HepG2 (cell line): ENCODE measurements around the gene ZC3H4. TPM values are rescaled to one million over a fixed set of nuclear protein-coding genes. Genes with fewer than 3 reads are reported as not detected.
A peak's percentile ranks its signal among the peaks of the same experiment; 100 is the strongest.

ENCODE experiments used
- ATAC-seq: fragments of 200-7000 bp; cut with Tn5 transposase; 3 replicates; pipeline ENCODE4 v1.9.1; 2020; ENCODE audit warnings: mild to moderate bottlenecking, moderate library complexity
- BruUV-seq: library from RNA; stranded (reverse); fragments of 400-500 nt; replicated peaks from 2 replicates; lab custom pipeline; 2021; lab: Mats Ljungman, UMichigan
- CTCF ChIA-PET: fragments of 300-600 bp; formaldehyde crosslinking; extraction: SDS; loops from one replicate; lab custom pipeline; 2021; ENCODE audit warnings: low total read pairs, inconsistent platforms, low intra/inter-chr PET ratio; lab: Yijun Ruan, JAX
- POLR2A ChIA-PET: fragments of 350-600 bp; sonication (Branson Sonifier 250); formaldehyde crosslinking; loops from one replicate; lab custom pipeline; 2020; ENCODE audit warnings: antibody characterized with exemption, inconsistent platforms; lab: Yijun Ruan, JAX
- DNase-seq: peaks from one replicate; pipeline ENCODE4 v3.0.0-alpha.2; 2015; ENCODE audit warnings: low spot score
- FAIRE-seq: peaks from 3 replicates; lab custom pipeline; 2011; peaks lifted over from hg19 to GRCh38; lab: Jason Lieb, UNC
- H2AFZ ChIP-seq: one replicate; pipeline ENCODE4 v1.6.1; 2011; ENCODE audit warnings: low read length, inconsistent platforms
- H3K27ac ChIP-seq: fragments of 300-600 bp; 3 replicates; pipeline ENCODE4 v1.8.0; 2011; ENCODE audit warnings: mixed run types, mild to moderate bottlenecking, mixed read lengths, low read length, inconsistent platforms; ENCODE audit not compliant: insufficient read depth; ENCODE audit errors: extremely low read length
- H3K27me3 ChIP-seq, 2 experiments: fragments of 200-600 bp in 1 of 2; 2 replicates in 1 of 2; 3 replicates in 1 of 2; pipeline versions ENCODE4 v1.6.0 to v1.8.0; 2011; ENCODE audit warnings: low read length in 2 of 2, mild to moderate bottlenecking in 2 of 2, moderate library complexity in 2 of 2, inconsistent platforms in 1 of 2; ENCODE audit not compliant: insufficient read depth in 2 of 2, control insufficient read depth in 1 of 2
- H3K36me3 ChIP-seq, 2 experiments: fragments of 200-600 bp in 1 of 2; replicated peaks in 1 of 2; 2 replicates in 1 of 2; 3 replicates in 1 of 2; pipeline versions ENCODE4 v1.5.1 to v1.8.0; 2011; ENCODE audit warnings: low read length in 2 of 2, inconsistent platforms in 1 of 2; ENCODE audit not compliant: insufficient read depth in 2 of 2, control insufficient read depth in 1 of 2
- H3K4me1 ChIP-seq: 2 replicates; pipeline ENCODE4 v1.5.1; 2012; ENCODE audit warnings: low read length, inconsistent platforms; ENCODE audit not compliant: insufficient read depth
- H3K4me2 ChIP-seq: 2 replicates; pipeline ENCODE4 v1.6.0; 2011; ENCODE audit warnings: low read depth, low read length, inconsistent platforms
- H3K4me3 ChIP-seq, 3 experiments: fragments of 200-600 bp in 1 of 3; sonication (generic), shearing (Covaris generic) in 1 of 3; replicated peaks in 1 of 3; 2 replicates each; pipeline ENCODE4 v1.5.1; 2011 to 2016; ENCODE audit warnings: low read length in 3 of 3, inconsistent platforms in 2 of 3, low read depth in 2 of 3, mild to moderate bottlenecking in 2 of 3, control low read depth in 1 of 3, mixed read lengths in 1 of 3; ENCODE audit not compliant: insufficient read depth in 1 of 3
- H3K79me2 ChIP-seq: one replicate; pipeline ENCODE4 v1.6.1; 2011; ENCODE audit warnings: low read length, inconsistent platforms; ENCODE audit not compliant: insufficient read depth
- H3K9ac ChIP-seq: 2 replicates; pipeline ENCODE4 v1.6.0; 2011; ENCODE audit warnings: mild to moderate bottlenecking, low read depth, low read length, inconsistent platforms; ENCODE audit not compliant: insufficient read depth
- H3K9me3 ChIP-seq: 2 replicates; pipeline ENCODE4 v1.5.1; 2012; ENCODE audit warnings: mild to moderate bottlenecking, low read length
- H4K20me1 ChIP-seq: 2 replicates; pipeline ENCODE4 v1.6.0; 2011; ENCODE audit warnings: inconsistent platforms, mild to moderate bottlenecking, low read length, moderate library complexity; ENCODE audit not compliant: insufficient read depth
- GLI4 ChIP-seq: sonication (generic); formaldehyde crosslinking; IDR thresholded peaks from 2 replicates; pipeline ENCODE4 v1.5.1; 2020; ENCODE audit warnings: missing genetic modification reagents, mild to moderate bottlenecking, moderate library complexity, borderline replicate concordance
- HNF4A ChIP-seq: sonication (generic); formaldehyde crosslinking; IDR thresholded peaks from 2 replicates; pipeline ENCODE4 v1.4.0; 2020; ENCODE audit warnings: missing genetic modification reagents
- LCORL ChIP-seq, 2 experiments: fragments of 450-650 bp in 1 of 2; sonication (generic) in 1 of 2; formaldehyde crosslinking in 1 of 2; IDR thresholded peaks; 2 replicates each; pipeline versions ENCODE4 v1.5.0 to v1.6.1; 2017 to 2020; ENCODE audit warnings: antibody characterized with exemption in 1 of 2, missing genetic modification reagents in 1 of 2
- NR2F6 ChIP-seq, 2 experiments: IDR thresholded peaks; 2 replicates each; pipeline ENCODE4 v1.6.1; 2016; ENCODE audit warnings: antibody characterized with exemption in 1 of 2, mild to moderate bottlenecking in 1 of 2
- RARG ChIP-seq: sonication (generic); formaldehyde crosslinking; IDR thresholded peaks from 2 replicates; pipeline ENCODE4 v1.4.0; 2020; ENCODE audit warnings: low read depth, mild to moderate bottlenecking, missing genetic modification reagents
- ZFP1 ChIP-seq: IDR thresholded peaks from 2 replicates; pipeline ENCODE4 v1.6.1; 2016
- ZMYM3 ChIP-seq: sonication (generic); formaldehyde crosslinking; IDR thresholded peaks from 2 replicates; pipeline ENCODE4 v1.5.1; 2020; ENCODE audit warnings: mild to moderate bottlenecking, missing genetic modification reagents
- ZNF501 ChIP-seq: sonication (generic); formaldehyde crosslinking; IDR thresholded peaks from 2 replicates; pipeline ENCODE4 v1.5.1; 2020; ENCODE audit warnings: mild to moderate bottlenecking, moderate library complexity, missing genetic modification reagents
- ZNF614 ChIP-seq: IDR thresholded peaks from 2 replicates; pipeline ENCODE4 v1.6.1; 2018; ENCODE audit warnings: missing biosample characterization, missing genetic modification reagents, inconsistent platforms, borderline replicate concordance
- ZNF768 ChIP-seq: sonication (generic); formaldehyde crosslinking; IDR thresholded peaks from 2 replicates; pipeline ENCODE4 v1.4.0; 2020; ENCODE audit warnings: missing genetic modification reagents
- WGBS: methylation state at CpG from one replicate; pipeline ENCODE4 v1.1.6; 2017; ENCODE audit warnings: low lambda C conversion rate; 5-methylcytosine and 5-hydroxymethylcytosine counted together
- in situ Hi-C: cut with HindIII; loops from 2 replicates; pipeline ENCODE4 v1.10.0; 2017; ENCODE audit warnings: low pct_unique_long_range_greater_than_20kb; ENCODE audit not compliant: extremely low pct_ligation_motif_present
- intact Hi-C: fragments of 100-400 bp; cut with micrococcal nuclease; formaldehyde crosslinking; loops from one replicate; pipeline ENCODE4 v1.10.0; 2022; ENCODE audit not compliant: unreplicated experiment
- polyA plus RNA-seq, 8 experiments: library from polyadenylated mRNA; depleted of rRNA in 3 of 8; stranded (reverse) in 7 of 8; unstranded in 1 of 8; fragments of >200 nt; fragmentation: Illumina TruSeq in 4 of 8; extraction: Trizol in 4 of 8; gene quantifications; 2 replicates each; pipeline versions ENCODE4 v1.2.1 to v1.2.3, GENCODE V29; 2011 to 2016; ENCODE audit warnings: low read depth in 4 of 8, missing spikeins in 1 of 8, mixed read lengths in 1 of 8; ENCODE audit not compliant: insufficient read depth in 1 of 8
- total RNA-seq, 5 experiments: library from RNA; depleted of rRNA; stranded (reverse); fragments of >200 nt; fragmentation: Illumina TruSeq; extraction: Trizol; gene quantifications; 2 replicates each; pipeline ENCODE4 v1.2.3, GENCODE V29; 2016; ENCODE audit warnings: low read depth in 1 of 5

The ZC3H4 gene
- total and polyA plus RNA-seq, 2 of the 13 experiments (the other 11 are each of a cell fraction or from before 2014, with no cell fraction given): 1.8 to 10.7 TPM

- no peak for TF ChIP-seq ZNF614 (CRISPR knock-in tag)
- TF ChIP-seq, all 625 proteins: peak for 3
These were observed 6.8 kb downstream of the ZC3H4 start (continued) for GRCh38 chr19:47106821-47107201.

- in situ Hi-C loops (no loop called here), intact Hi-C loops (no loop called here)
- TF ChIP-seq ZNF768 (CRISPR knock-in tag): peak; percentile 35; the same call in 1 of the 2 replicates
- no peak for TF ChIP-seq GLI4
- TF ChIP-seq LCORL (IDR thresholded peaks at IDR 0.05): no peak
- TF ChIP-seq LCORL (CRISPR knock-in tag; IDR thresholded peaks at IDR 0.05): no peak
- 0 out of 2 replicates have a peak, but pooled peaks have one; percentile 16 for TF ChIP-seq ZMYM3 (CRISPR knock-in tag)
- TF ChIP-seq RARG (CRISPR knock-in tag): no peak
- TF ChIP-seq HNF4A (CRISPR knock-in tag): peak; percentile 41; the same call in 1 of the 2 replicates
- no peak for TF ChIP-seq ZFP1 (CRISPR knock-in tag)
- 0 out of 2 replicates have a peak, but pooled peaks have one; percentile 10 for TF ChIP-seq ZNF501 (CRISPR knock-in tag)
- TF ChIP-seq NR2F6 (IDR thresholded peaks at IDR 0.05): 0 out of 2 replicates have a peak, but pooled peaks have one; percentile 29
- no peak for TF ChIP-seq NR2F6 (CRISPR knock-in tag; IDR thresholded peaks at IDR 0.05)
- Histone ChIP-seq H3K79me2 (peaks cover 78% of the 10 kb centered on the region), H3K4me1 (peaks cover 84% of the 10 kb centered on the region), H2AFZ (no peak overlapping the region), H3K4me3 (no peak overlapping the region), H3K27me3 (no peaks in the 10 kb centered on the region; a peak in 1 of 5 replicates), H4K20me1 (no peaks in the 10 kb centered on the region; the same call in 1 of the 2 replicates), H3K36me3 (peaks cover 1 to 9% of the 10 kb centered on the region in 2 experiments; a peak in 4 of 5 replicates), H3K4me2 (no peak overlapping the region; the same call in 1 of the 2 replicates), H3K9me3 (no peaks in the 10 kb centered on the region), H3K27ac (peak overlapping the region; percentile 100), H3K9ac (no peak overlapping the region)
- ATAC-seq (no peak), FAIRE-seq (peak; percentile 53), DNase-seq (no peak)
- BruUV-seq: no TSS peak
- POLR2A ChIA-PET: interaction anchor here (0.7 to 11.5 kb wide), 8 partner anchors 9 to 120 kb away, joined by 3 to 456 read pairs (median 4); partner anchors contain the start of gene SAE1
- CTCF ChIA-PET: no interaction called here
- 42% methylated on average over 2 of the region's 2 CpGs for WGBS
These were observed 7.7 kb downstream of the ZC3H4 start for GRCh38 chr19:47105874-47106273.
